GM12878 (cell line): ENCODE results near the gene ERFL. TPM values are rescaled to one million over a fixed set of nuclear protein-coding genes. Genes with fewer than 3 reads are reported as not detected.

Experiments used
- BHLHE40 ChIP-seq, 2 experiments: fragments of 450-650 bp in 1 of 2; IDR thresholded peaks; 2 replicates each; pipeline ENCODE4 v1.6.1; 2011 to 2017; ENCODE audit warnings: low read depth in 2 of 2, borderline replicate concordance in 1 of 2, improper control_type of control experiment in 1 of 2, low read length in 1 of 2, mild to moderate bottlenecking in 1 of 2
- BMI1 ChIP-seq: fragments of 450-650 bp; IDR thresholded peaks from 2 replicates; pipeline ENCODE4 v1.6.1; 2016; ENCODE audit warnings: mild to moderate bottlenecking, moderate library complexity, borderline replicate concordance
- CHD2 ChIP-seq: IDR thresholded peaks from 2 replicates; pipeline ENCODE4 v1.6.1; 2011; ENCODE audit warnings: low read depth, low read length, improper control_type of control experiment, borderline replicate concordance
- CHD4 ChIP-seq: fragments of 200-600 bp; sonication (generic); IDR thresholded peaks from 2 replicates; pipeline ENCODE4 v1.6.1; 2016; ENCODE audit warnings: mild to moderate bottlenecking
- FOS ChIP-seq: IDR thresholded peaks from 3 replicates; pipeline ENCODE4 v1.6.1; 2011; ENCODE audit warnings: borderline replicate concordance; ENCODE audit not compliant: insufficient read length; ENCODE audit errors: extremely low read depth
- HDGF ChIP-seq: fragments of 450-650 bp; IDR thresholded peaks from 2 replicates; pipeline ENCODE4 v1.6.1; 2016; ENCODE audit warnings: antibody characterized with exemption
- JUNB ChIP-seq: IDR thresholded peaks from 2 replicates; pipeline ENCODE4 v1.6.1; 2016; ENCODE audit warnings: antibody characterized with exemption, mild to moderate bottlenecking
- LARP7 ChIP-seq: fragments of 450-650 bp; IDR thresholded peaks from 2 replicates; pipeline ENCODE4 v1.6.1; 2017; ENCODE audit warnings: mild to moderate bottlenecking
- NFXL1 ChIP-seq: fragments of 450-650 bp; IDR thresholded peaks from 2 replicates; pipeline ENCODE4 v1.6.1; 2017; ENCODE audit warnings: antibody characterized with exemption, mild to moderate bottlenecking, borderline replicate concordance
- NR2F1 ChIP-seq: fragments of 450-650 bp; conservative IDR thresholded peaks from 2 replicates; pipeline ENCODE4 v1.6.1; 2017; ENCODE audit warnings: mild to moderate bottlenecking
- POLR2A ChIP-seq: IDR thresholded peaks from 2 replicates; pipeline ENCODE4 v1.6.1; 2011; ENCODE audit warnings: low read depth, mild to moderate bottlenecking, low read length
- RCOR1 ChIP-seq: conservative IDR thresholded peaks from 2 replicates; pipeline ENCODE4 v1.6.1; 2012; ENCODE audit warnings: low read depth, low read length, improper control_type of control experiment
- SMAD1 ChIP-seq: fragments of 450-650 bp; IDR thresholded peaks from 2 replicates; pipeline ENCODE4 v1.6.1; 2018; ENCODE audit warnings: mild to moderate bottlenecking, low read depth; ENCODE audit not compliant: partially characterized antibody
- SPI1 ChIP-seq: IDR thresholded peaks from 2 replicates; pipeline ENCODE4 v1.6.1; 2011; ENCODE audit warnings: low read depth, mild to moderate bottlenecking, low read length, moderate library complexity, borderline replicate concordance; ENCODE audit not compliant: insufficient read depth
- TBL1XR1 ChIP-seq: IDR thresholded peaks from 2 replicates; pipeline ENCODE4 v1.6.1; 2012; ENCODE audit warnings: low read depth, low read length, improper control_type of control experiment
- YY1 ChIP-seq: IDR thresholded peaks from 2 replicates; pipeline ENCODE4 v1.6.1; 2011; ENCODE audit warnings: low read depth, mild to moderate bottlenecking, low read length
- ZZZ3 ChIP-seq: IDR thresholded peaks from 2 replicates; pipeline ENCODE4 v1.6.1; 2011; ENCODE audit warnings: low read depth; ENCODE audit not compliant: control insufficient read depth, insufficient read length
- polyA plus RNA-seq, 11 experiments: library from polyadenylated mRNA; depleted of rRNA in 4 of 11; unstranded in 6 of 11; stranded (reverse) in 5 of 11; fragments of >200 nt; fragmentation: Nextera tagmentation in 4 of 11; fragmentation: Illumina TruSeq in 1 of 11; extraction: Ambion mirVana in 4 of 11; extraction: Trizol in 1 of 11; gene quantifications; 1 replicate in 1 of 11; 2 replicates in 10 of 11; pipeline versions ENCODE4 v1.2.1 to v1.2.3, GENCODE V29; 2011 to 2016; ENCODE audit warnings: inconsistent platforms in 2 of 11, missing spikeins in 2 of 11, low read depth in 1 of 11
- total RNA-seq, 4 experiments: library from RNA; depleted of rRNA in 3 of 4; stranded (reverse); fragments of >200 nt in 3 of 4; fragmentation: Illumina TruSeq in 1 of 4; extraction: Trizol in 1 of 4; gene quantifications; 2 replicates each; pipeline versions ENCODE4 v1.2.1 to v1.2.3, GENCODE V29; 2013 to 2021
- TF ChIP-seq, protein P1 (sequence below): fragments of 450-650 bp; IDR thresholded peaks from 2 replicates; pipeline ENCODE4 v1.6.1; 2017; ENCODE audit warnings: low read depth, mild to moderate bottlenecking, moderate library complexity
- TF ChIP-seq, protein P2 (sequence below): fragments of 450-650 bp; formaldehyde crosslinking; IDR thresholded peaks from 2 replicates; pipeline ENCODE4 v1.4.0; 2022; ENCODE audit warnings: mild to moderate bottlenecking, moderate library complexity
- TF ChIP-seq, protein P3 (sequence below): fragments of 450-650 bp; IDR thresholded peaks from 2 replicates; pipeline ENCODE4 v1.6.1; 2017; ENCODE audit warnings: antibody characterized with exemption, mild to moderate bottlenecking, moderate library complexity
- TF ChIP-seq, protein P4 (sequence below): fragments of 450-650 bp; IDR thresholded peaks from 2 replicates; pipeline ENCODE4 v1.6.1; 2017; ENCODE audit warnings: borderline replicate concordance

Gene ERFL
- total and polyA plus RNA-seq, 10 of the 15 experiments (the other 5 are each of a cell fraction or from before 2014, with no cell fraction given): 0.04 to 0.10 (median 0.05) TPM; not detected in 7

GRCh38 chr19:41887711-41888382, 40.4 kb downstream of the ERFL start (continued):
- TF ChIP-seq RCOR1 (no peak), TBL1XR1 (no peak), SMAD1 (no peak), NR2F1 (peak; percentile 52), POLR2A (peak; percentile 58), BHLHE40 (IDR thresholded peaks at IDR 0.05; ENCODE audit: borderline replicate concordance in 1 of 2, low read depth in 2 of 2, low read length in 1 of 2) (peak in 1 of 2 experiments; percentile 32; a peak in 1 of 4 replicates), HDGF (0 out of 2 replicates have a peak, but pooled peaks have one; percentile 36), BMI1 (no peak), NFXL1 (no peak), FOS (no peak), LARP7 (no peak), ZZZ3 (no peak), SPI1 (no peak), CHD4 (no peak), JUNB (no peak), YY1 (peak; percentile 49; the same call in 1 of the 2 replicates), CHD2 (peak; percentile 4; the same call in 1 of the 2 replicates)
- TF ChIP-seq, protein P1, sequence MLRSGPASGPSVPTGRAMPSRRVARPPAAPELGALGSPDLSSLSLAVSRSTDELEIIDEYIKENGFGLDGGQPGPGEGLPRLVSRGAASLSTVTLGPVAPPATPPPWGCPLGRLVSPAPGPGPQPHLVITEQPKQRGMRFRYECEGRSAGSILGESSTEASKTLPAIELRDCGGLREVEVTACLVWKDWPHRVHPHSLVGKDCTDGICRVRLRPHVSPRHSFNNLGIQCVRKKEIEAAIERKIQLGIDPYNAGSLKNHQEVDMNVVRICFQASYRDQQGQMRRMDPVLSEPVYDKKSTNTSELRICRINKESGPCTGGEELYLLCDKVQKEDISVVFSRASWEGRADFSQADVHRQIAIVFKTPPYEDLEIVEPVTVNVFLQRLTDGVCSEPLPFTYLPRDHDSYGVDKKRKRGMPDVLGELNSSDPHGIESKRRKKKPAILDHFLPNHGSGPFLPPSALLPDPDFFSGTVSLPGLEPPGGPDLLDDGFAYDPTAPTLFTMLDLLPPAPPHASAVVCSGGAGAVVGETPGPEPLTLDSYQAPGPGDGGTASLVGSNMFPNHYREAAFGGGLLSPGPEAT: peak; percentile 14
- TF ChIP-seq, protein P2, sequence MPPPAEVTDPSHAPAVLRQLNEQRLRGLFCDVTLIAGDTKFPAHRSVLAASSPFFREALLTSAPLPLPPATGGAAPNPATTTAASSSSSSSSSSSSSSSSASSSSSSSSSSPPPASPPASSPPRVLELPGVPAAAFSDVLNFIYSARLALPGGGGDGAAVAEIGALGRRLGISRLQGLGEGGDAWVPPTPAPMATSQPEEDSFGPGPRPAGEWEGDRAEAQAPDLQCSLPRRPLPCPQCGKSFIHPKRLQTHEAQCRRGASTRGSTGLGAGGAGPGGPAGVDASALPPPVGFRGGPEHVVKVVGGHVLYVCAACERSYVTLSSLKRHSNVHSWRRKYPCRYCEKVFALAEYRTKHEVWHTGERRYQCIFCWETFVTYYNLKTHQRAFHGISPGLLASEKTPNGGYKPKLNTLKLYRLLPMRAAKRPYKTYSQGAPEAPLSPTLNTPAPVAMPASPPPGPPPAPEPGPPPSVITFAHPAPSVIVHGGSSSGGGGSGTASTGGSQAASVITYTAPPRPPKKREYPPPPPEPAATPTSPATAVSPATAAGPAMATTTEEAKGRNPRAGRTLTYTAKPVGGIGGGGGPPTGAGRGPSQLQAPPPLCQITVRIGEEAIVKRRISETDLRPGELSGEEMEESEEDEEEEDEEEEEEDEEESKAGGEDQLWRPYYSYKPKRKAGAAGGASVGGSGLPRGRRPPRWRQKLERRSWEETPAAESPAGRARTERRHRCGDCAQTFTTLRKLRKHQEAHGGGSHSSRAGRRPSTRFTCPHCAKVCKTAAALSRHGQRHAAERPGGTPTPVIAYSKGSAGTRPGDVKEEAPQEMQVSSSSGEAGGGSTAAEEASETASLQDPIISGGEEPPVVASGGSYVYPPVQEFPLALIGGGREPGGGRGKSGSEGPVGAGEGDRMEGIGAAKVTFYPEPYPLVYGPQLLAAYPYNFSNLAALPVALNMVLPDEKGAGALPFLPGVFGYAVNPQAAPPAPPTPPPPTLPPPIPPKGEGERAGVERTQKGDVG (CRISPR knock-in tag): no peak
- TF ChIP-seq, protein P3, sequence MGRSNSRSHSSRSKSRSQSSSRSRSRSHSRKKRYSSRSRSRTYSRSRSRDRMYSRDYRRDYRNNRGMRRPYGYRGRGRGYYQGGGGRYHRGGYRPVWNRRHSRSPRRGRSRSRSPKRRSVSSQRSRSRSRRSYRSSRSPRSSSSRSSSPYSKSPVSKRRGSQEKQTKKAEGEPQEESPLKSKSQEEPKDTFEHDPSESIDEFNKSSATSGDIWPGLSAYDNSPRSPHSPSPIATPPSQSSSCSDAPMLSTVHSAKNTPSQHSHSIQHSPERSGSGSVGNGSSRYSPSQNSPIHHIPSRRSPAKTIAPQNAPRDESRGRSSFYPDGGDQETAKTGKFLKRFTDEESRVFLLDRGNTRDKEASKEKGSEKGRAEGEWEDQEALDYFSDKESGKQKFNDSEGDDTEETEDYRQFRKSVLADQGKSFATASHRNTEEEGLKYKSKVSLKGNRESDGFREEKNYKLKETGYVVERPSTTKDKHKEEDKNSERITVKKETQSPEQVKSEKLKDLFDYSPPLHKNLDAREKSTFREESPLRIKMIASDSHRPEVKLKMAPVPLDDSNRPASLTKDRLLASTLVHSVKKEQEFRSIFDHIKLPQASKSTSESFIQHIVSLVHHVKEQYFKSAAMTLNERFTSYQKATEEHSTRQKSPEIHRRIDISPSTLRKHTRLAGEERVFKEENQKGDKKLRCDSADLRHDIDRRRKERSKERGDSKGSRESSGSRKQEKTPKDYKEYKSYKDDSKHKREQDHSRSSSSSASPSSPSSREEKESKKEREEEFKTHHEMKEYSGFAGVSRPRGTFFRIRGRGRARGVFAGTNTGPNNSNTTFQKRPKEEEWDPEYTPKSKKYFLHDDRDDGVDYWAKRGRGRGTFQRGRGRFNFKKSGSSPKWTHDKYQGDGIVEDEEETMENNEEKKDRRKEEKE: no peak
- TF ChIP-seq, protein P4, sequence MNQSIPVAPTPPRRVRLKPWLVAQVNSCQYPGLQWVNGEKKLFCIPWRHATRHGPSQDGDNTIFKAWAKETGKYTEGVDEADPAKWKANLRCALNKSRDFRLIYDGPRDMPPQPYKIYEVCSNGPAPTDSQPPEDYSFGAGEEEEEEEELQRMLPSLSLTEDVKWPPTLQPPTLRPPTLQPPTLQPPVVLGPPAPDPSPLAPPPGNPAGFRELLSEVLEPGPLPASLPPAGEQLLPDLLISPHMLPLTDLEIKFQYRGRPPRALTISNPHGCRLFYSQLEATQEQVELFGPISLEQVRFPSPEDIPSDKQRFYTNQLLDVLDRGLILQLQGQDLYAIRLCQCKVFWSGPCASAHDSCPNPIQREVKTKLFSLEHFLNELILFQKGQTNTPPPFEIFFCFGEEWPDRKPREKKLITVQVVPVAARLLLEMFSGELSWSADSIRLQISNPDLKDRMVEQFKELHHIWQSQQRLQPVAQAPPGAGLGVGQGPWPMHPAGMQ: no peak
